T-helper 2 cell (primary cell): ENCODE measurements around the gene ARHGAP6.
"Not testable (repeated sequence)": the region's sequence is repeated elsewhere in the genome, so short reads cannot be mapped to it uniquely, and the experiment has no call there.

Experiments
- DNase-seq, 5 experiments: peaks; one replicate each; pipeline versions ENCODE4 v3.0.0 to v3.0.0-alpha.2; 2012 to 2022

The ARHGAP6 gene

GRCh38 chrX:11648705-11649519 lies 16.8 kb downstream of the ARHGAP6 start:
- DNase-seq, result no peak

- no peak for DNase-seq
Observed at GRCh38 chrX:11647138-11647537, 18.6 kb downstream of the ARHGAP6 start.

GRCh38 chrX:11641349-11642065 lies 24.2 kb downstream of the ARHGAP6 start:
- DNase-seq, result no peak

GRCh38 chrX:11640089-11640488 lies 25.6 kb downstream of the ARHGAP6 start:
- no peak for DNase-seq

GRCh38 chrX:11632732-11633131 lies 33.0 kb downstream of the ARHGAP6 start:
- DNase-seq, result no peak

GRCh38 chrX:11629593-11630211 lies 36.0 kb downstream of the ARHGAP6 start:
- no peak for DNase-seq

- DNase-seq, result no peak
Observed at GRCh38 chrX:11628399-11628798, 37.3 kb downstream of the ARHGAP6 start.

- DNase-seq, result no peak
Observed at GRCh38 chrX:11626351-11626750, 39.4 kb downstream of the ARHGAP6 start.

- no peak for DNase-seq
Observed at GRCh38 chrX:11619441-11619840, 46.3 kb downstream of the ARHGAP6 start.

GRCh38 chrX:11614253-11614652 lies 51.5 kb downstream of the ARHGAP6 start:
- not testable (repeated sequence) for DNase-seq

GRCh38 chrX:11611965-11612364 lies 53.8 kb downstream of the ARHGAP6 start:
- no peak for DNase-seq

- no peak for DNase-seq
Observed at GRCh38 chrX:11611161-11611560, 54.6 kb downstream of the ARHGAP6 start.

- DNase-seq, result no peak
Observed at GRCh38 chrX:11609109-11609508, 56.6 kb downstream of the ARHGAP6 start.

- no peak for DNase-seq
Observed at GRCh38 chrX:11606408-11606807, 59.3 kb downstream of the ARHGAP6 start.

- no peak for DNase-seq
Observed at GRCh38 chrX:11600578-11600977, 65.1 kb downstream of the ARHGAP6 start.

- DNase-seq, result no peak
Observed at GRCh38 chrX:11597479-11597878, 68.2 kb downstream of the ARHGAP6 start.

- peak in 1 of 5 experiments; percentile 0 for DNase-seq
Observed at GRCh38 chrX:11591723-11592346, 73.9 kb downstream of the ARHGAP6 start.

- DNase-seq, result no peak
Observed at GRCh38 chrX:11589641-11590040, 76.1 kb downstream of the ARHGAP6 start.

- no peak for DNase-seq
Observed at GRCh38 chrX:11588097-11588496, 77.6 kb downstream of the ARHGAP6 start.

GRCh38 chrX:11585174-11585573 lies 80.5 kb downstream of the ARHGAP6 start:
- DNase-seq, result no peak

GRCh38 chrX:11580789-11581188 lies 84.9 kb downstream of the ARHGAP6 start:
- no peak for DNase-seq

GRCh38 chrX:11579636-11580600 lies 85.8 kb downstream of the ARHGAP6 start:
- DNase-seq, result no peak
